GM10266 (cell line): ENCODE data around the gene UCK2.

ENCODE experiments used
- DNase-seq: peaks from one replicate; pipeline ENCODE4 v3.0.0; 2012; ENCODE audit errors: extremely low spot score
- CTCF ChIP-seq: IDR thresholded peaks from 2 replicates; pipeline ENCODE4 v1.5.1; 2012; ENCODE audit warnings: mild to moderate bottlenecking, low read depth; ENCODE audit not compliant: control insufficient read depth, insufficient read depth; ENCODE audit errors: missing control alignments

UCK2 gene

GRCh38 chr1:165897326-165898303 is 70.2 kb downstream of the UCK2 start:
- TF ChIP-seq CTCF: no peak
- DNase-seq: peak; percentile 35

GRCh38 chr1:165898837-165899236 is 71.4 kb downstream of the UCK2 start:
- no peak for DNase-seq
- TF ChIP-seq CTCF: no peak

- TF ChIP-seq CTCF: no peak
- DNase-seq: no peak
Observed at GRCh38 chr1:165899461-165899941, 72.1 kb downstream of the UCK2 start.

- no peak for DNase-seq
- no peak for TF ChIP-seq CTCF
Observed at GRCh38 chr1:165900576-165901380, 73.4 kb downstream of the UCK2 start.

GRCh38 chr1:165902565-165902964 is 75.2 kb downstream of the UCK2 start:
- DNase-seq: no peak
- TF ChIP-seq CTCF: no peak

- TF ChIP-seq CTCF: no peak
- no peak for DNase-seq
Observed at GRCh38 chr1:165903672-165904071, 76.3 kb downstream of the UCK2 start.
